GM10266 (cell line): ENCODE measurements around the gene ELANE.

Experiments
- DNase-seq: peaks from one replicate; pipeline ENCODE4 v3.0.0; 2012; ENCODE audit errors: extremely low spot score
- TF ChIP-seq, protein P1 (sequence below): IDR thresholded peaks from 2 replicates; pipeline ENCODE4 v1.5.1; 2012; ENCODE audit warnings: mild to moderate bottlenecking, low read depth; ENCODE audit not compliant: control insufficient read depth, insufficient read depth; ENCODE audit errors: missing control alignments

ELANE gene

DNA sequence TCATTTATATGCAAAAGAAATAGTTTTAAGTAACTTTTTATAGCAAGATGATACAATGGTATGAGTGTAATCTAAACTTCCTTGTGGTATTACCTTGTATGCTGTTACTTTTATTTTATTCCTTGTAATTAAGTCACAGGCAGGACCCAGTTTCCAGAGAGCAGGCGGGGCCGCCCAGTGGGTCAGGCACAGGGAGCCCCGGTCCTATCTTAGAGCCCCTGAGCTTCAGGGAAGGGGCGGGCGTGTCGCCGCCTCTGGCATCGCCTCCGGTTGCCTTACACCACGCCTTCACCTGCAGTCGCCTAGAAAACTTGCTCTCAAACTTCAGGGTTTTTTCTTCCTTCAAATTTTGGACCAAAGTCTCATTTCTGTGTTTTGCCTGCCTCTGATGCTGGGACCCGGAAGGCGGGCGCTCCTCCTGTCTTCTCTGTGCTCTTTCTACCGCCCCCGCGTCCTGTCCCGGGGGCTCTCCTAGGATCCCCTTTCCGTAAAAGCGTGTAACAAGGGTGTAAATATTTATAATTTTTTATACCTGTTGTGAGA lies 40.5 kb upstream of the ELANE start:
- TF ChIP-seq, protein P1, sequence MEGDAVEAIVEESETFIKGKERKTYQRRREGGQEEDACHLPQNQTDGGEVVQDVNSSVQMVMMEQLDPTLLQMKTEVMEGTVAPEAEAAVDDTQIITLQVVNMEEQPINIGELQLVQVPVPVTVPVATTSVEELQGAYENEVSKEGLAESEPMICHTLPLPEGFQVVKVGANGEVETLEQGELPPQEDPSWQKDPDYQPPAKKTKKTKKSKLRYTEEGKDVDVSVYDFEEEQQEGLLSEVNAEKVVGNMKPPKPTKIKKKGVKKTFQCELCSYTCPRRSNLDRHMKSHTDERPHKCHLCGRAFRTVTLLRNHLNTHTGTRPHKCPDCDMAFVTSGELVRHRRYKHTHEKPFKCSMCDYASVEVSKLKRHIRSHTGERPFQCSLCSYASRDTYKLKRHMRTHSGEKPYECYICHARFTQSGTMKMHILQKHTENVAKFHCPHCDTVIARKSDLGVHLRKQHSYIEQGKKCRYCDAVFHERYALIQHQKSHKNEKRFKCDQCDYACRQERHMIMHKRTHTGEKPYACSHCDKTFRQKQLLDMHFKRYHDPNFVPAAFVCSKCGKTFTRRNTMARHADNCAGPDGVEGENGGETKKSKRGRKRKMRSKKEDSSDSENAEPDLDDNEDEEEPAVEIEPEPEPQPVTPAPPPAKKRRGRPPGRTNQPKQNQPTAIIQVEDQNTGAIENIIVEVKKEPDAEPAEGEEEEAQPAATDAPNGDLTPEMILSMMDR = no peak
- DNase-seq = peak; percentile 45

DNA sequence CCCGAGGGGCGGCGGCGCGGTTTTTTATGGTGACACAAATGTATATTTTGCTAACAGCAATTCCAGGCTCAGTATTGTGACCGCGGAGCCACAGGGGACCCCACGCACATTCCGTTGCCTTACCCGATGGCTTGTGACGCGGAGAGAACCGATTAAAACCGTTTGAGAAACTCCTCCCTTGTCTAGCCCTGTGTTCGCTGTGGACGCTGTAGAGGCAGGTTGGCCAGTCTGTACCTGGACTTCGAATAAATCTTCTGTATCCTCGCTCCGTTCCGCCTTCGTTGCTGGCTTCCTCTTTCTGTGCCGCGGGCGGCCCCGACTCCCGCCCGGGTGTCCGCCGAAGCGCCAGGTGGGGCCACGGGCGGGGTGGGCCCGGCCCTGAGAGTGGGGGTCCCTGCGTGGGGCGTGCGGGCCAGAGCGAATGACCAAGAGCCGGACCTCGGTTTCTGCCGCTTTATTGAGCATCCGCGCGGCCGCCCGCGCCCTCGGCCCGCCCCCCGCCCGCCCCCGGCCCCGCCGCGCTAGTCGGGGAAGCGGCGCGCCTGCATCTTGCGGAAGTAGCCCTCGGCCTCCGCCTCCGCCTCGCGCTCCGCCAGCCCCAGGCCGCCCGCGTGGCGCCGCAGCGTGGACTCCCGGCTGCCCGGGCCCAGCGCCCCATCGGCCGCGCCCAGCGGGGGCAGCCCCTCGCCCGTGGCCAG lies 39.9 kb upstream of the ELANE start:
- peak; percentile 55 for DNase-seq
- TF ChIP-seq, protein P1 = no peak

DNA sequence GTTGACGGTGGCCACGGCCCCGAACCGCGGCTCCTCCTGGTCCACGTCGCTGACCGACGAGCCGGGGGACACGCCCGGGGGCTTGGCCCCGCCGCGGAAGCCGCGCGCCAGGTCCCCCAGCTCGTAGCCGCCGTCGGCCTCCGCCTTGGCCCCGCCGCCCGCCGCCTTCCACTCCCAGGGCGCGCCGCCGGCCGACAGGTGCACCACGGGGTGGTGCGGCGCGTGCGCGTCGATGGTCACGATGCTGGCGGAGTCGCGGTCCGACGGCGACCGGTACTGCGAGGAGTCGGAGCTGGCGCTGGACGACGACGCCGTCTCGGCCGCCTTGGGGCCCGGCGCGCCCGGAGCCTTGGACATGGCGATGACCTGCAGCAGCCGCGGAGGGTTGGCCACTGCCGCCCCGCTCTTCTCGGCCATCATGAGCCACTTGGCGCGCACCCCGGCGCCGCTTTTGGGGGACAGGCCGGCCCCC lies 39.3 kb upstream of the ELANE start:
- TF ChIP-seq, protein P1 = no peak
- peak; percentile 35 for DNase-seq

DNA sequence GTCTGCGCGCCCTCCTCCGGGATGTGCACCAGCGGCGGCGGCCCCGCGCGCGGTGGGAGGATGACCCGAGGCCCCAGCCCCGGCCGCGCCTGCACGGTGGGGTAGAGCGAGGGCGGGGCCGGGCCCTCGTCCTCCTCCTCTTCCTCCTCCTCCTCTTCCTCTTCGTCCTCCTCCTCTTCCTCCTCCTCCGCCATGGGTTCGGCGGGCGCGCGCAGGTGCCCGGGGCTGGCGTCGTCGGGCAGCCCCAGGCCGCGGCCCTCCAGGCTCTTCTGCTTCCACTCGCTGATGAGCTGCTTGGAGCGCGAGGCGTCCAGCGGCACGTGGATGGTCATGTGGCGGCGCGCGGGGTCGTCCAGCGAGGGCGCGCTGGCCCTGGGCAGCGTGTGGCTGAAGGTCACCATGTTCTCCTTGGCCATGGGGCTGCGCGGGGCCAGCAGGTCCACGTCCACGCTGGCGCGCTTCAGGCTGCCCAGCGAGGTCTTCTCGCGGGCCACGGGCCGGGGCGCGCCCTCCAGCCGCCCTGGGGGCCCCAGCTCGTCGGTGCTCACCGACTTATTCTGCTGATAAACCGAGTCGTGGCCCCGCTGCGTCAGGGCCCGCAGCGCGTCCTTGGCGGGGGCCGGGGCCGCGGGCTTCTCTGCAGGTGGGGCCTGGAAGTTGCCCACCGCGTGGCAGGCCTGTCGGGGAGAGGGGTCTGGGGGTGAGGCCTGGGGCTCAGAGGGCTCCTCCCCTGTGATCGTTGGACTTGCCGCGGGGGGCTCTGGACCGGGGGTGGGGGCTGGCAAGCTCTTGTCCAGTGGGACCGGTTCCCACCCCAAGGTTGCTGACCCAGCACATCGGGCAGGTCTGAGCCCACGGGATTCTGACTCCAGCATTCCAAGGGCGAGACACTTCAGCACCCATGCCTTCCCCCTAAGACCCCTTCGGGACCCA lies 38.6 kb upstream of the ELANE start:
- DNase-seq = peak; percentile 62
- TF ChIP-seq, protein P1 = no peak

DNA sequence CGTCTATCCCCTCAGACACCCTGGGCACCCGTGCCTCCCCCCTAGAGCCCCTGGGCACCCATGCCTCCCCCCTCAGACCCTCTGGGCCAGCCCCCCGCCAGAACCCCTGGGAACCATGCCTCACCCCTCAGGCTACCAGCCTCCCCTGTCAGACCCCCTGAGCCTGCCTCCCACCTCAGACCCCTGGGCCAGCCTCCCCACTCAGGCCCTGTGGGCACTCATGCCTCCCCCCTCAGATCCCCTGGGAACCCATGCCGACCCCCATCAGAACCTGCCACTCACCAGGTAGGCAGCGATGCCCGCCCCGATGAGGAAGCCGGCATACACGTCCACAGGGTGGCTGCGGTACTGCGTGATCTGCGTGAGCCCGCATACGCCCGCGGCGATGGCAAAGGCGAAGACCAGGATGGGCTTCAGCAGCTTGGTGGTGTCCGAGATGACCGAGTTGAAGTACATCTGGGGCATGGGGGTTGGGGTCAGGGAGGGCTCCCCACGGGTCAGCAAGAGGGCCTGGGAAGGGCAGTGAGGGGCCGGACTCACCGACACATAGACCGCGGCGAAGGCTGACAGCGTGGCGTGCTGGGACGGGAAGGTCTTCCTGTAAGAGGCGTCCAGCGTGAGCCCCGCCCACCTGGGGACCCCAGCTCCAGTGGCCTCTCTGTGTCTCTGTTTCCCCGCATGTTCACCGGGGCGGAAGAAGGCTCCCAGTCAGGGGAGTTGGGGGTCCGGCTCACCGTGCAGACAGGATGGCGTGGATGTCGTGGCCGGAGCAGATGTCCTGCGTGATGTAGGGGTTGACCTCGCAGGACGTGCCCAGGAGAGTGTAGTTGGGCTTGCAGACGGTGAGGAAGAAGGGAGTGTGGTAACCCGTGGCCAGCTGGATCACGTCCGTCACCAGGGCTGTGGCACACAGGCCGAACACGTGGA lies 37.7 kb upstream of the ELANE start:
- TF ChIP-seq, protein P1 = no peak
- DNase-seq = peak; percentile 45

DNA sequence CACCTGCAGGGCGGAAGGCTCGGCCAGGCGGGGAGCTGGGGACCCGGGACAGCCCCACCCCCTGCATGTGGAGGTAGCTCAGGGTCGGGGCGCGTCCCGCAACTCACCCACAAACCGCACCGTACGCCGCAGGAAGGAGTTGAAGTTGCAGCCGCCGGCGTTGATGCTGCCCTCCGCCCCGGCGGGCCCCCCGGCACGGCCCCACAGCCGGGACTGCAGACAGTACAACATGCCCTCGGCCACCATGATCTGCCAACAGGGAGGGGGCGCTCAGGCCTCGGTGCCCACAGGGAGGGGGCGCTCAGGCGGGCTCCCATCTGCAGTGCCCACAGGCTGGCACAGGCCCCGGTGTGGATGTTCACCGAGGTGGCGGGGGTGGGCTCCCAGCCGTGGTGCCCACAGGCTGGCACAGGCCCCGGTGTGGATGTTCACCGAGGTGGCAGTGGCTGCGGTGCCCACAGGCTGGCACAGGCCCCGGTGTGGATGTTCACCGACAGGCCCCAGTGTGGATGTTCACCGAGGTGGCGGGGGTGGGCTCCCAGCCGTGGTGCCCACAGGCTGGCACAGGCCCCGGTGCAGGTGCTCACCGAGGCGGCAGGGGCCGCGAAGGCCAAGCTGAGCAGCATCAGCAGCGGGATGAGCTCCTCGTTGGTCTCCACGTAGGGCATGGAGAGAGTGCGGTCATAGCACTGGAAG lies 36.9 kb upstream of the ELANE start:
- TF ChIP-seq, protein P1 = no peak
- DNase-seq = peak; percentile 49
